Lung (tissue), 12 donors: ENCODE measurements around the gene ITPRIPL1. TPM values are rescaled to one million over a fixed set of nuclear protein-coding genes. Genes with fewer than 3 reads are reported as not detected.
A peak's percentile ranks its signal among the peaks of the same experiment; 100 is the strongest.

Source experiments
- ATAC-seq: fragments of 200-7000 bp; cut with Tn5 transposase; one replicate; pipeline ENCODE4 v1.9.1; 2020; ENCODE audit warnings: moderate number of reproducible peaks; ENCODE audit not compliant: insufficient read depth, low FRiP score
- DNase-seq, 3 donors: peaks; one replicate each; pipeline ENCODE4 v3.0.0-alpha.2; 2013 to 2017
- H3K27ac ChIP-seq, 2 donors: one replicate each; pipeline ENCODE4 v1.5.1; 2013; ENCODE audit warnings: mild to moderate bottlenecking in 2 of 2, moderate library complexity in 2 of 2, control low read depth in 1 of 2, inconsistent platforms in 1 of 2, low read depth in 1 of 2, low read length in 1 of 2
- H3K27me3 ChIP-seq, 3 donors: one replicate each; pipeline ENCODE4 v1.5.1; 2013; ENCODE audit warnings: low read length in 2 of 3; ENCODE audit not compliant: control insufficient read depth in 3 of 3, insufficient read depth in 3 of 3
- H3K36me3 ChIP-seq, 4 donors: one replicate each; pipeline ENCODE4 v1.5.1; 2013; ENCODE audit warnings: low read length in 4 of 4, mild to moderate bottlenecking in 1 of 4, moderate library complexity in 1 of 4; ENCODE audit not compliant: control insufficient read depth in 4 of 4, insufficient read depth in 4 of 4
- H3K4me1 ChIP-seq, 5 donors: one replicate each; pipeline ENCODE4 v1.5.1; 2013; ENCODE audit warnings: low read length in 5 of 5, mild to moderate bottlenecking in 2 of 5, moderate library complexity in 1 of 5; ENCODE audit not compliant: control insufficient read depth in 5 of 5, insufficient read depth in 5 of 5
- H3K4me3 ChIP-seq: one replicate; pipeline ENCODE4 v1.5.1; 2013; ENCODE audit warnings: mild to moderate bottlenecking, control low read depth, moderate library complexity
- H3K9ac ChIP-seq, 2 donors: one replicate each; pipeline ENCODE4 v1.5.1; 2013; ENCODE audit warnings: low read length in 2 of 2, control low read depth in 1 of 2; ENCODE audit not compliant: insufficient read depth in 1 of 2
- H3K9me3 ChIP-seq, 4 donors: one replicate each; pipeline ENCODE4 v1.5.1; 2013; ENCODE audit warnings: low read length in 3 of 4, mild to moderate bottlenecking in 1 of 4, moderate library complexity in 1 of 4; ENCODE audit not compliant: control insufficient read depth in 4 of 4, insufficient read depth in 3 of 4
- WGBS, 2 donors: extraction: QIAGEN DNeasy Blood & Tissue Kit; methylation state at CpG; one replicate each; pipeline ENCODE4 v1.1.7; 2013; 5-methylcytosine and 5-hydroxymethylcytosine counted together
- polyA plus RNA-seq, 2 donors: library from polyadenylated mRNA; stranded (reverse); fragments of 200-250 nt; gene quantifications; one replicate each; pipeline ENCODE4 v1.2.1, GENCODE V29; 2013
- total RNA-seq, 2 donors: library from RNA; depleted of rRNA in 1 of 2; stranded (reverse); fragments of >200 nt in 1 of 2; gene quantifications; one replicate each; pipeline ENCODE4 v1.2.1, GENCODE V29; 2014 to 2021
- TF ChIP-seq, protein P1 (sequence below): IDR thresholded peaks from 2 replicates; pipeline ENCODE4 v1.5.1; 2012; ENCODE audit warnings: mild to moderate bottlenecking; ENCODE audit errors: control extremely low read depth, extremely low read depth
- donor health status: control.
- donor health status: control.
- donor health status: Bipolar disorder and iron deficiency.
- donor health status: healthy.
- donor health status: DM: yes; HTN: yes; CAD: no.

ITPRIPL1 gene
- total and polyA plus RNA-seq, 4 donors: 0.33 to 2.2 (median 1.5) TPM

GRCh38 chr2:96347395-96347794 is 22.3 kb downstream of the ITPRIPL1 start:
- Histone ChIP-seq H3K9me3 (no peaks in the 10 kb centered on the region), H3K4me3 (no peak overlapping the region), H3K27ac (no peak overlapping the region), H3K36me3 (peaks cover 0 to 6% (median 2%) of the 10 kb centered on the region in 4 donors), H3K27me3 (no peaks in the 10 kb centered on the region), H3K9ac (no peak overlapping the region), H3K4me1 (peaks cover 0 to 1% (median 0%) of the 10 kb centered on the region in 5 donors)
- DNase-seq: no peak
- no peak for ATAC-seq
- TF ChIP-seq, protein P1, sequence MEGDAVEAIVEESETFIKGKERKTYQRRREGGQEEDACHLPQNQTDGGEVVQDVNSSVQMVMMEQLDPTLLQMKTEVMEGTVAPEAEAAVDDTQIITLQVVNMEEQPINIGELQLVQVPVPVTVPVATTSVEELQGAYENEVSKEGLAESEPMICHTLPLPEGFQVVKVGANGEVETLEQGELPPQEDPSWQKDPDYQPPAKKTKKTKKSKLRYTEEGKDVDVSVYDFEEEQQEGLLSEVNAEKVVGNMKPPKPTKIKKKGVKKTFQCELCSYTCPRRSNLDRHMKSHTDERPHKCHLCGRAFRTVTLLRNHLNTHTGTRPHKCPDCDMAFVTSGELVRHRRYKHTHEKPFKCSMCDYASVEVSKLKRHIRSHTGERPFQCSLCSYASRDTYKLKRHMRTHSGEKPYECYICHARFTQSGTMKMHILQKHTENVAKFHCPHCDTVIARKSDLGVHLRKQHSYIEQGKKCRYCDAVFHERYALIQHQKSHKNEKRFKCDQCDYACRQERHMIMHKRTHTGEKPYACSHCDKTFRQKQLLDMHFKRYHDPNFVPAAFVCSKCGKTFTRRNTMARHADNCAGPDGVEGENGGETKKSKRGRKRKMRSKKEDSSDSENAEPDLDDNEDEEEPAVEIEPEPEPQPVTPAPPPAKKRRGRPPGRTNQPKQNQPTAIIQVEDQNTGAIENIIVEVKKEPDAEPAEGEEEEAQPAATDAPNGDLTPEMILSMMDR: no peak
- WGBS, 2 donors: 90 to 96% methylated on average over 1 of the region's 1 CpG

- peaks cover 0 to 7% (median 2%) of the 10 kb centered on the region in 4 donors for H3K36me3 ChIP-seq
- TF ChIP-seq, protein P1: no peak
- H3K27me3 ChIP-seq: no peaks in the 10 kb centered on the region
- peaks cover 0 to 7% (median 0%) of the 10 kb centered on the region in 5 donors for H3K4me1 ChIP-seq
- peak in 1 of 3 donors; percentile 34 for DNase-seq
- H3K27ac ChIP-seq: peak overlapping the region in 1 of 2 donors; percentile 60
- H3K9ac ChIP-seq: no peak overlapping the region
- H3K9me3 ChIP-seq: no peaks in the 10 kb centered on the region
- no peak overlapping the region for H3K4me3 ChIP-seq
- WGBS, 2 donors: 55 to 76% methylated on average over 9 of the region's 9 CpGs
- ATAC-seq: no peak
Observed at GRCh38 chr2:96353032-96353561, 28.0 kb downstream of the ITPRIPL1 start.

GRCh38 chr2:96353606-96354101 is 28.5 kb downstream of the ITPRIPL1 start:
- no peaks in the 10 kb centered on the region for H3K27me3 ChIP-seq
- peak overlapping the region in 1 of 2 donors; percentile 60 for H3K27ac ChIP-seq
- peaks cover 0 to 7% (median 2%) of the 10 kb centered on the region in 4 donors for H3K36me3 ChIP-seq
- peaks cover 0 to 7% (median 0%) of the 10 kb centered on the region in 5 donors for H3K4me1 ChIP-seq
- no peaks in the 10 kb centered on the region for H3K9me3 ChIP-seq
- peak in 1 of 3 donors; percentile 24 for DNase-seq
- no peak overlapping the region for H3K4me3 ChIP-seq
- TF ChIP-seq, protein P1: no peak
- H3K9ac ChIP-seq: no peak overlapping the region
- ATAC-seq: no peak
- 52 to 62% methylated on average over 4 of the region's 4 CpGs for WGBS, 2 donors

- Histone ChIP-seq H3K27me3 (no peaks in the 10 kb centered on the region), H3K4me1 (peaks cover 0 to 7% (median 0%) of the 10 kb centered on the region in 5 donors), H3K36me3 (peaks cover 0 to 7% (median 2%) of the 10 kb centered on the region in 4 donors), H3K9me3 (no peaks in the 10 kb centered on the region), H3K4me3 (no peak overlapping the region), H3K27ac (no peak overlapping the region), H3K9ac (no peak overlapping the region)
- no peak for DNase-seq
- TF ChIP-seq, protein P1: no peak
- no peak for ATAC-seq
- WGBS, 2 donors: 94 to 96% methylated on average over 4 of the region's 4 CpGs
Observed at GRCh38 chr2:96354492-96354891, 29.4 kb downstream of the ITPRIPL1 start.
